Measurements from ENCODE around the gene FANCE.

The FANCE gene

DNA sequence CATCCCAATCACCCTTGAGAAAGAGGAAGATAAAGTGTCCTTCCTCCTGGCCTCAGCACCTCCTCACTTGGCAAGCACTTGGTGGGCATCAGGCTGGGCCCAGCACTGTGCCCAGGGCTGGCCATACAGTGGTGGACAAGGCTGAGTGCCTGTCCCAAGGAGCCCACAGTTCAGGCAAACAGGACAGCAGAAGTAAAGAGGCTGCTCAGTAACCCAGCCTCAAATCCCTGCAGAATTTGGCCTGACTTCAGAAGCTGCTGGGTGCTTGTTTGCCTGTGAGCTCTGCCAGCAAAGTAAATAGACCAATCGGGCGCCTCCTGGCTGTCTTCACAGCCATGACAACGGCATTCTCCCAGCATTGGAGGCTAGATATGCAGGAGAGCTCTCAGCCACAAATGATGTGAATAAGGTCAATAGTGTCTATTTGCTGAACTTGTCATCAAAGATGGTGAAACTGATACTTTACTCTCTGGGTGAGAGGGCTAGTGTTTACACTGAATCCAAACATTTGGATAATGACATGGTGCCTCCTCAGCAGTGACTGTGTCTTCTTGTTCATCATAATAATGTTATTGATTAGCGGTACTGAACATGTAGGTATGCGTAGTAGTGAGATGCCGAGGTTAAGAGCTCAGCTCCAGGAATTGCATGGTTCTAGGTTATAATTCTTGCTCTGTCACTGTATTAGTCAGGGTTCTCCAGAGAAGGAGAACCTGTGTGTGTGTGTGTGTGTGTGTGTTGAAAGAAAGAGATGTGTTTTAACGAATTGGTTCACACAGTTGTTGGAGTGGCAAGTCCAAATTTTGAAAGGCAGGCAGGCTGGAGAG, 36.9 kb upstream of the FANCE start:
- H3K27ac ChIP-seq (ENCODE audit: low read depth, low read length): no peak overlapping the region
- H3K36me3 ChIP-seq (ENCODE audit: control insufficient read depth, insufficient read depth, low read length): peaks cover 7% of the 10 kb centered on the region
- peaks cover 7% of the 10 kb centered on the region; the same call in 1 of the 2 replicates for H3K4me1 ChIP-seq (ENCODE audit: control insufficient read depth, insufficient read depth, low read length)
- no peaks in the 10 kb centered on the region for H3K27me3 ChIP-seq (ENCODE audit: control insufficient read depth, insufficient read depth, low read length)
- H3K4me3 ChIP-seq (ENCODE audit: low read depth, low read length): no peak overlapping the region
- no peaks in the 10 kb centered on the region for H3K9me3 ChIP-seq (ENCODE audit: control insufficient read depth, insufficient read depth, low read length)
- no peak overlapping the region for H3K9ac ChIP-seq (ENCODE audit: low read depth, low read length)

DNA sequence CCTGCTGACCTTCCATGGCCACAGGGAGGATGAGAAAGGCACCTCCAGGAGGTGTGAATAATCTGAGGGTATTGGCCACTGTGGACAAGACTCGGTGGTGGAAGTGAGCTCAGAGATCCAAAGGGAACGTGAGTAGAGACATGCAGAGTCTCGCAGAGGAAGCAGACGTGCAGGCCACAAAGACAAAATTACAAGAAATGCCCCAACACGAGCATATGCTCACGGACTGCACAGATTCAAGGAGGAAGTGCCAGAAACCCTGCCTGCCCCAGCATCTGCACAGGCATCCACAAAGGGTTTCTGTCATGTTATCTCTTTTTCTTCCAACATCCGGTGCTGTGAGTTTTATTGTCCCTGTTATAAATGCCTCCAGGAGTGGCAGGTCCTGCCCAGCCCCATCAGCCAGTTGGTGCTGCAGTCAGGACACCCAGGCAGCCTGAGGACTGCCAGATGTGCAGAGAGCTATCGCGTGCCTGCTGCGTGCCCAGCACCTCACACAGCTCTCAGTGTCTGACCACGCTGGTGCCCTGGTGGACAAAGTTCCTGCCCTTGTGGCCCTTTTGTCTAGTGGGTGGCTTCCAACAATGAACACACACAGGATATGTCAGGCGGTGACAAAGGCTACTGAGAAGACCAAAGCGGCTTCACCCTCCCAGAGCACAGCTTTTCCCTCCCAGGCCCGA, 34.0 kb upstream of the FANCE start:
- no peak overlapping the region for H3K27ac ChIP-seq (ENCODE audit: low read depth, low read length)

DNA sequence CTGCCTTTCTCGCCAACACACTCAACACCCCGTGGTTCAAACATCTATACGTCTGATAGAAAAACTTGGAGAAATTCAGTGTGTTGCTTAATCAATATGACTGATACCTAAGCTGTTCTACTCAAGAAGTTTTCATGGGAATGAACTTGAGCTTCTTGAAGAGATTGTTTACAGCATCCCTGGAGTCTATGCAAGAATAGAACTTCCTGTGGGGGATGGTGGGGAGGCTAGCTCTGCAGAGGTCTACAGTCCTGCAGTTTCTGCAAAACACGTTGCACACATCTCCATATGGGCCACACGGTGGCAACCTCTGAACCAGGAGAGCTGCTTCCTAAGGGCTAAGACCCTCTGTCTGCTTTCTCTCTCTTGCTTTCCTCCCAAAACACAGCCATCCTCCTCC, 32.7 kb upstream of the FANCE start:
- Histone ChIP-seq H3K9ac (ENCODE audit: low read depth, low read length) (no peak overlapping the region), H3K4me3 (ENCODE audit: low read depth, low read length) (no peak overlapping the region), H3K27ac (ENCODE audit: low read depth, low read length) (peak overlapping the region; percentile 11), H3K27me3 (ENCODE audit: control insufficient read depth, insufficient read depth, low read length) (no peaks in the 10 kb centered on the region), H3K4me1 (ENCODE audit: control insufficient read depth, insufficient read depth, low read length) (peaks cover 7% of the 10 kb centered on the region; the same call in 1 of the 2 replicates), H3K9me3 (ENCODE audit: control insufficient read depth, insufficient read depth, low read length) (no peaks in the 10 kb centered on the region), H3K36me3 (ENCODE audit: control insufficient read depth, insufficient read depth, low read length) (peaks cover 7% of the 10 kb centered on the region; the same call in 1 of the 2 replicates)

More for the DNA sequence above, 34.0 kb upstream of the FANCE start:
- Histone ChIP-seq H3K4me1 (ENCODE audit: control insufficient read depth, insufficient read depth, low read length) (peaks cover 7% of the 10 kb centered on the region; the same call in 1 of the 2 replicates), H3K4me3 (ENCODE audit: low read depth, low read length) (no peak overlapping the region), H3K9me3 (ENCODE audit: control insufficient read depth, insufficient read depth, low read length) (no peaks in the 10 kb centered on the region), H3K9ac (ENCODE audit: low read depth, low read length) (no peak overlapping the region), H3K27me3 (ENCODE audit: control insufficient read depth, insufficient read depth, low read length) (no peaks in the 10 kb centered on the region), H3K36me3 (ENCODE audit: control insufficient read depth, insufficient read depth, low read length) (0 out of 2 replicates have a peak, but pooled peaks cover 6% of the 10 kb centered on the region)

DNA sequence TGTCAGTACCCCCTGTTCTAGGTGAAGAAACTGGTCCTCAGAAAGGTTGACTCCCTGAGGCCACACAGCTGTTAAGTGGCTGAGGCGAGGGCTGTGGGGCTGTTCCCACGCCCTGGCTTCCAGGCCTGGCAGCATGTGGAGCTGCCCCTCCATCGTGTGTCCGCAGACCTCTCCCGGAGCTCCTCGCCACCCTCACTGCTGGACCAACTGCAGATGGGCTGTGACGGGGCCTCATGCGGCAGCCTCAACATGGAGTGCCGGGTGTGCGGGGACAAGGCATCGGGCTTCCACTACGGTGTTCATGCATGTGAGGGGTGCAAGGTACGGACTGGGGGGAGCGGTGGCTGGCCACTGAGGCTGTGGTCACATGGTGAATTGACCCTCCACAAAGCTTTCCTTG, 32.2 kb upstream of the FANCE start:
- peak overlapping the region; percentile 0 for H3K27ac ChIP-seq (ENCODE audit: low read depth, low read length)
- H3K9ac ChIP-seq (ENCODE audit: low read depth, low read length): no peak overlapping the region
- peaks cover 7% of the 10 kb centered on the region; the same call in 1 of the 2 replicates for H3K4me1 ChIP-seq (ENCODE audit: control insufficient read depth, insufficient read depth, low read length)
- H3K27me3 ChIP-seq (ENCODE audit: control insufficient read depth, insufficient read depth, low read length): no peaks in the 10 kb centered on the region
- H3K9me3 ChIP-seq (ENCODE audit: control insufficient read depth, insufficient read depth, low read length): no peaks in the 10 kb centered on the region
- H3K4me3 ChIP-seq (ENCODE audit: low read depth, low read length): no peak overlapping the region
- peaks cover 10% of the 10 kb centered on the region; the same call in 1 of the 2 replicates for H3K36me3 ChIP-seq (ENCODE audit: control insufficient read depth, insufficient read depth, low read length)

DNA sequence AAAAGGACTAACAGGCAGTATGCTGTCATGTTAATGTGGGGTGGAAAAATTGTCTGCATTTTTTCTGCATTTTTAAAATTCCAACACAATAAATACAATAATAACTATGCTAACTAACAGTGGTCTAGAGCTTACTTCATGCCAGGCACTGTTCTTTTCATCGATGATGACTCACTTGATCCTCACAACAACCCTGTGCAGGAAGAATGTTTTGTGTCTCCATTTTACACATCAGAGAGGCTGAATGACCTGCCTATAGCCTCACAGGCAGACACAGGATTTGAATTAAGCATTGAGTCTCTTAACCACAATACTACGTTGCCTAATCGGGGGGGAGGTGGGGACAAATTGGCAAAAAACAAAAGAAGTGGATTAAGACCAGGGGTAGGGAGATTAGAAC, 26.9 kb upstream of the FANCE start:
- H3K4me3 ChIP-seq (ENCODE audit: low read depth, low read length): no peak overlapping the region
- no peaks in the 10 kb centered on the region for H3K27me3 ChIP-seq (ENCODE audit: control insufficient read depth, insufficient read depth, low read length)
- H3K4me1 ChIP-seq (ENCODE audit: control insufficient read depth, insufficient read depth, low read length): peaks cover 12% of the 10 kb centered on the region
- peaks cover 10% of the 10 kb centered on the region for H3K9me3 ChIP-seq (ENCODE audit: control insufficient read depth, insufficient read depth, low read length)
- no peak overlapping the region for H3K9ac ChIP-seq (ENCODE audit: low read depth, low read length)
- H3K36me3 ChIP-seq (ENCODE audit: control insufficient read depth, insufficient read depth, low read length): peaks cover 10% of the 10 kb centered on the region; the same call in 1 of the 2 replicates
- peak overlapping the region; percentile 55 for H3K27ac ChIP-seq (ENCODE audit: low read depth, low read length)

DNA sequence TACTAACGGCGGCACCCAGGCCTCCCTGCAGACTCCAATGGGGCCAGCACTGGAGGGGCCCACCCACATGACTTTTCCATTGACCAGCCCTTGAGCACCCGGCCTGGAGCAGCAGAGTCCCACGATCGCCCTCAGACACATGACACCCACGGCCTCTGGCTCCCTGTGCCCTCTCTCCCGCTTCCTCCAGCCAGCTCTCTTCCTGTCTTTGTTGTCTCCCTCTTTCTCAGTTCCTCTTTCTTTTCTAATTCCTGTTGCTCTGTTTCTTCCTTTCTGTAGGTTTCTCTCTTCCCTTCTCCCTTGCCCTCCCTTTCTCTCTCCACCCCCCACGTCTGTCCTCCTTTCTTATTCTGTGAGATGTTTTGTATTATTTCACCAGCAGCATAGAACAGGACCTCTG, 26.1 kb upstream of the FANCE start:
- no peaks in the 10 kb centered on the region for H3K27me3 ChIP-seq (ENCODE audit: control insufficient read depth, insufficient read depth, low read length)
- peaks cover 12% of the 10 kb centered on the region for H3K4me1 ChIP-seq (ENCODE audit: control insufficient read depth, insufficient read depth, low read length)
- no peak overlapping the region for H3K9ac ChIP-seq (ENCODE audit: low read depth, low read length)
- no peak overlapping the region for H3K4me3 ChIP-seq (ENCODE audit: low read depth, low read length)
- H3K27ac ChIP-seq (ENCODE audit: low read depth, low read length): no peak overlapping the region
- peaks cover 10% of the 10 kb centered on the region for H3K9me3 ChIP-seq (ENCODE audit: control insufficient read depth, insufficient read depth, low read length)
- peaks cover 10% of the 10 kb centered on the region; the same call in 1 of the 2 replicates for H3K36me3 ChIP-seq (ENCODE audit: control insufficient read depth, insufficient read depth, low read length)

DNA sequence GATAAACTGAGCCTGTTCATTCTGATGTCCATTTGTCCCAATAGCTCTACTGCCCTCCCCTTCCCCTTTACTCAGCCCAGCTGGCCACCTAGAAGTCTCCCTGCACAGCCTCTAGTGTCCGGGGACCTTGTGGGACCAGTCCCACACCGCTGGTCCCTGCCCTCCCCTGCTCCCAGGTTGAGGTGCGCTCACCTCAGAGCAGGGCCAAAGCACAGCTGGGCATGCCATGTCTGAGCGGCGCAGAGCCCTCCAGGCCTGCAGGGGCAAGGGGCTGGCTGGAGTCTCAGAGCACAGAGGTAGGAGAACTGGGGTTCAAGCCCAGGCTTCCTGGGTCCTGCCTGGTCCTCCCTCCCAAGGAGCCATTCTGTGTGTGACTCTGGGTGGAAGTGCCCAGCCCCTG, 24.7 kb upstream of the FANCE start:
- H3K4me1 ChIP-seq (ENCODE audit: control insufficient read depth, insufficient read depth, low read length): peaks cover 12% of the 10 kb centered on the region
- H3K27me3 ChIP-seq (ENCODE audit: control insufficient read depth, insufficient read depth, low read length): no peaks in the 10 kb centered on the region
- H3K36me3 ChIP-seq (ENCODE audit: control insufficient read depth, insufficient read depth, low read length): peaks cover 4% of the 10 kb centered on the region; the same call in 1 of the 2 replicates
- peak overlapping the region; percentile 40 for H3K27ac ChIP-seq (ENCODE audit: low read depth, low read length)
- peaks cover 10% of the 10 kb centered on the region for H3K9me3 ChIP-seq (ENCODE audit: control insufficient read depth, insufficient read depth, low read length)
- H3K9ac ChIP-seq (ENCODE audit: low read depth, low read length): no peak overlapping the region
- H3K4me3 ChIP-seq (ENCODE audit: low read depth, low read length): no peak overlapping the region

DNA sequence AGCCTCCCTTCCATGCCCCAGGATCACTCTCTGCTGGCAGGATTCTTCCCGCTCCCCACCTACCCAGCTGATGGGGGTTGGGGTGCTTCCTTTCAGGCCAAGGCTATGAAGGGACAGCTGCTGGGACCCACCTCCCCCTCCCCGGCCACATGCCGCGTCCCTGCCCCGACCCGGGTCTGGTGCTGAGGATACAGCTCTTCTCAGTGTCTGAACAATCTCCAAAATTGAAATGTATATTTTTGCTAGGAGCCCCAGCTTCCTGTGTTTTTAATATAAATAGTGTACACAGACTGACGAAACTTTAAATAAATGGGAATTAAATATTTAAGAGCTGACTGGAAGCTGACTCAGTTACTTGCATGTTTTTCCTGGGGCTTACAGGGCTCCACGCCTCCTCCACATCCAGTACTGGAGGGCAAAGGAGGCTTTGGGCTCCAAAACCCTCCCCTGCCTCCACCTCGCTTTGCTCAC, 24.3 kb upstream of the FANCE start:
- peaks cover 12% of the 10 kb centered on the region for H3K4me1 ChIP-seq (ENCODE audit: control insufficient read depth, insufficient read depth, low read length)

DNA sequence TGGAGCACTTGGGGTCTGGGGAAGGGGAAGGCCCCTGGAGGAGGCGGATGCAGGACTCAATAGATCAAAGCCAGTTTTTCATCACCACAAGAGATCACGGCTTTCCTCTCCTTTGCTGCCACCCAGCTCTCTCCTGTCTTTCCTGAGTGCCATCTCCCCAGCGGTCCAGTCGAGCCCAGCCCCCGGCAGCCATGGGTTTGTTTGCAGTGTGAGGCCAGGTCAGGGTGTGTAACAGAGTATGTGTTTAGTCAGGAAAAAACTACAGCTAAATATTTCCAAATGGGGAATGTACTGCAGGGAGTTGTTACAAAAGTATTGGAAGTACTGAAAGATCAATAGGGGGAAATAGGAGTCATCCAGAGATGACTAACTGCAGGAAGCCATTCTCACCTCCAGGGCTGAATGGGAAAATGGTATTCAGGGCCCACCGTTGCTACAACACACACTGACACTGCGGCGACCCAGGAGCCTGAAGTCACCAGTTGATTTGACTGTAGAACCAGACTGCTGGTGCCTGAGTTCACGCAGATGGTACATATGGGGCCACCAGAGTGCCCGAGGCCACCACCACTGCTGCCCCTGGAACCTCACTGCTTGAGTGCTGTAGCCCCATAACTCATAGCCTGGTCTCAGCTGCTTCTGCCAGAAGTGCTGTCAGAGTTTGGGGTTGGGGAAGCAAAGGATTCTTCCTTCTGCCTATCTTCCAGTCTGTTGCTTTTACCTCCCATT, 23.6 kb upstream of the FANCE start:
- peaks cover 10% of the 10 kb centered on the region for H3K9me3 ChIP-seq (ENCODE audit: control insufficient read depth, insufficient read depth, low read length)
- no peak overlapping the region for H3K4me3 ChIP-seq (ENCODE audit: low read depth, low read length)
- peaks cover 12% of the 10 kb centered on the region for H3K4me1 ChIP-seq (ENCODE audit: control insufficient read depth, insufficient read depth, low read length)
- H3K36me3 ChIP-seq (ENCODE audit: control insufficient read depth, insufficient read depth, low read length): peaks cover 4% of the 10 kb centered on the region; the same call in 1 of the 2 replicates
- H3K27me3 ChIP-seq (ENCODE audit: control insufficient read depth, insufficient read depth, low read length): no peaks in the 10 kb centered on the region
- peak overlapping the region; percentile 40 for H3K27ac ChIP-seq (ENCODE audit: low read depth, low read length)
- H3K9ac ChIP-seq (ENCODE audit: low read depth, low read length): no peak overlapping the region

More for the DNA sequence above, 24.3 kb upstream of the FANCE start:
- Histone ChIP-seq H3K27me3 (ENCODE audit: control insufficient read depth, insufficient read depth, low read length) (no peaks in the 10 kb centered on the region), H3K27ac (ENCODE audit: low read depth, low read length) (peak overlapping the region; percentile 40), H3K9ac (ENCODE audit: low read depth, low read length) (no peak overlapping the region), H3K36me3 (ENCODE audit: control insufficient read depth, insufficient read depth, low read length) (peaks cover 4% of the 10 kb centered on the region; the same call in 1 of the 2 replicates), H3K9me3 (ENCODE audit: control insufficient read depth, insufficient read depth, low read length) (peaks cover 10% of the 10 kb centered on the region), H3K4me3 (ENCODE audit: low read depth, low read length) (no peak overlapping the region)

DNA sequence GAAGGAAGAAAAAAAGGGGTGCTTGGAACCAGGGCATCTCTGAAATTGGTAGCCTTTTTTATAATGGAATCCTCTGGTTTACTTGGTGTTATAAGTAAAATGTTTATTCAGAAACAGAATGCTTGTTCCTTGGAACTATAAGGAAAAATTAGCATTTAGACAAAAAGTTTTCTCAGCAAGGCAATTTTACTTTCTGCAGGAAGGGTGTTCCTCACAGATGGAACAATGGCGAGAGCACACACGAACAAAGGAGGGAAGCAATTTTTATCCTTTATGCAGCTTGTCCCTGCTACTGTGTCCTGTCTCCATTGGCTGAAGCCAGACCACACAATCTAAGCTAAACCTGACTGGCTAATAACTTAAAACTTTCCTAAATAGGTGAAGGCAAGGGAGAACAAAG, 22.7 kb upstream of the FANCE start:
- no peaks in the 10 kb centered on the region for H3K27me3 ChIP-seq (ENCODE audit: control insufficient read depth, insufficient read depth, low read length)
- H3K4me3 ChIP-seq (ENCODE audit: low read depth, low read length): no peak overlapping the region
- H3K27ac ChIP-seq (ENCODE audit: low read depth, low read length): no peak overlapping the region
- no peak overlapping the region for H3K9ac ChIP-seq (ENCODE audit: low read depth, low read length)
- peaks cover 10% of the 10 kb centered on the region for H3K9me3 ChIP-seq (ENCODE audit: control insufficient read depth, insufficient read depth, low read length)
- peaks cover 12% of the 10 kb centered on the region for H3K4me1 ChIP-seq (ENCODE audit: control insufficient read depth, insufficient read depth, low read length)
- H3K36me3 ChIP-seq (ENCODE audit: control insufficient read depth, insufficient read depth, low read length): peaks cover 2% of the 10 kb centered on the region; the same call in 1 of the 2 replicates
